Stomach smooth muscle (tissue), 2 donors: ENCODE results near the gene FANCC.
A peak's percentile ranks its signal among the peaks of the same experiment; 100 is the strongest.
"Not testable (repeated sequence)": the region's sequence is repeated elsewhere in the genome, so short reads cannot be mapped to it uniquely, and the experiment has no call there.

ENCODE experiments used
- H3K27ac ChIP-seq: one replicate; pipeline ENCODE4 v1.7.0; 2013; ENCODE audit warnings: mild to moderate bottlenecking, low read length, inconsistent platforms
- H3K27me3 ChIP-seq, 2 donors: one replicate each; pipeline ENCODE4 v1.7.0; 2013; ENCODE audit warnings: low read length in 2 of 2; ENCODE audit not compliant: insufficient read depth in 2 of 2, control insufficient read depth in 1 of 2
- H3K36me3 ChIP-seq, 2 donors: one replicate each; pipeline ENCODE4 v1.7.0; 2013; ENCODE audit warnings: low read length in 2 of 2; ENCODE audit not compliant: control insufficient read depth in 2 of 2, insufficient read depth in 2 of 2
- H3K4me1 ChIP-seq: one replicate; pipeline ENCODE4 v1.7.0; 2013; ENCODE audit warnings: low read length; ENCODE audit not compliant: control insufficient read depth, insufficient read depth
- H3K4me3 ChIP-seq, 2 donors: one replicate each; pipeline ENCODE4 v1.7.0; 2013; ENCODE audit warnings: low read length in 2 of 2
- H3K9ac ChIP-seq, 2 donors: one replicate each; pipeline ENCODE4 v1.7.0; 2013; ENCODE audit warnings: low read length in 2 of 2, mild to moderate bottlenecking in 1 of 2
- H3K9me3 ChIP-seq, 2 donors: one replicate each; pipeline ENCODE4 v1.7.0; 2013; ENCODE audit warnings: low read length in 2 of 2; ENCODE audit not compliant: control insufficient read depth in 2 of 2
- donor health status: healthy.
- donor health status: Pancreatic carcinoma.

FANCC gene

DNA sequence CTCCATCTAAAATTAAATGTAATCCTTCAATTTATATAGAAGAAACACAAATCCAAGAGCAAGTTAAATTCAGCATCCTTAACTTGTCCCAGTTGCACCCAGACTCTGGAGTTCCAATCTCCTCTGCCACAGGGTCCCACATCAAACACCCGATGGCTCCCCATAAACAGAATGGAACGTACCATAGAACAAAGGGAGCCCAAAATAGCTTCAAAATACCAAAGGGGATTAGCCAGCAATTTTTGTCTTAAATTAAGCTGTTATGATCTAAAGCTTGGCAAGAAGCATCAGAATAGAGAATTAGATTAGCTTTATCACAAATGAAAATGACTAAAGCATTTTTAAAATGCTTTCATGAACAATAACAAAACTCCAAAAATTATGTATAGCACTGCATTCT, 112.8 kb downstream of the FANCC start:
- Histone ChIP-seq H3K4me1 (no peaks in the 10 kb centered on the region), H3K4me3 (no peak overlapping the region), H3K27ac (no peak overlapping the region), H3K9ac (no peak overlapping the region), H3K36me3 (no peaks in the 10 kb centered on the region), H3K27me3 (no peaks in the 10 kb centered on the region), H3K9me3 (no peaks in the 10 kb centered on the region)

DNA sequence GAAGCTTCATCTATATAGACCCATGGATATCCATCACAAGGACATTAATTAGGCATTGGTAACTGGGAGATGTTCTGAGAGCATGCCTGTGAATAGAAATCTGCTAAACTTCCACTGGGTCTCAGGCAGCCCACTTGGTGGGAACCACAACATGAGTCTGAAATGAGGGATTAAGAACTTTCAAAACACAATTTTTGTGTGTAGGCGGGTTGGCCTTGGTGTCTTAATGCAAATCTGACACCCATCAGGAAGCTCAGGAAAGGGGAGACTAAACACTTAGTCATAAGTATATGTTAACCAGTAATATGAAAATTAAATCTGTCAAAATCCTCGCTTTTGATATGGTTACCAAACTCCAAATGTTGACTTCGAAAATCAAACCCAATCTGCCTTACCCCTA, 113.2 kb downstream of the FANCC start:
- H3K9me3 ChIP-seq: no peaks in the 10 kb centered on the region
- no peak overlapping the region for H3K4me3 ChIP-seq
- H3K9ac ChIP-seq: no peak overlapping the region
- H3K36me3 ChIP-seq: no peaks in the 10 kb centered on the region
- no peak overlapping the region for H3K27ac ChIP-seq
- no peaks in the 10 kb centered on the region for H3K4me1 ChIP-seq
- no peaks in the 10 kb centered on the region for H3K27me3 ChIP-seq

- not testable (repeated sequence) for H3K4me3 ChIP-seq, H3K27me3 ChIP-seq, H3K9me3 ChIP-seq, H3K4me1 ChIP-seq, H3K27ac ChIP-seq, H3K9ac ChIP-seq, H3K36me3 ChIP-seq
Measured at GRCh38 chr9:95203019-95203418, 114.5 kb downstream of the FANCC start.

GRCh38 chr9:95202076-95202681, 115.3 kb downstream of the FANCC start:
- Histone ChIP-seq H3K36me3 (no peaks in the 10 kb centered on the region), H3K27ac (no peak overlapping the region), H3K9ac (no peak overlapping the region), H3K27me3 (no peaks in the 10 kb centered on the region), H3K4me1 (peaks cover 13% of the 10 kb centered on the region), H3K9me3 (no peaks in the 10 kb centered on the region), H3K4me3 (no peak overlapping the region)

DNA sequence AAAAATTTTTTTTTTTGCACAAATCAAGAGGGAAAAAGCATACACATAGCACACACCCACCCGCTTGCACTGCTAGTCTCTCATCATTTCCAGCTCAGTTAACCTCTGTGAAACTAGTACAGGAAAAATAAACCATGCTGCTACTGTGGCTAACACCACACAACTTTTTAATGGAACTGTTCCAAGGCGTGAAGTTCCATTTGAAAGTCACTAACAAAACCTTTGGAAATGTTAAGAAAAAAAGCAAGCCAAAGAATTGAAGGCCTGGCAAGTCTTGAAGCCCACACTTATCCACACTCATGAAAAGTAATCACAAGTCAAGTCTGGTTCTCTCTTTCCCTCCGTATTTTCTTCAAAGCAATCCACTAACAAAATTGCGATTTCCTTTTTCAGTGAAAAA, 116.3 kb downstream of the FANCC start:
- peaks cover 13% of the 10 kb centered on the region for H3K4me1 ChIP-seq
- no peak overlapping the region for H3K27ac ChIP-seq
- no peaks in the 10 kb centered on the region for H3K27me3 ChIP-seq
- no peak overlapping the region for H3K9ac ChIP-seq
- no peaks in the 10 kb centered on the region for H3K36me3 ChIP-seq
- H3K4me3 ChIP-seq: no peak overlapping the region
- no peaks in the 10 kb centered on the region for H3K9me3 ChIP-seq

GRCh38 chr9:95197692-95198271, 119.7 kb downstream of the FANCC start:
- no peaks in the 10 kb centered on the region for H3K36me3 ChIP-seq
- H3K9me3 ChIP-seq: no peaks in the 10 kb centered on the region
- H3K27ac ChIP-seq: peak overlapping the region; percentile 18
- H3K9ac ChIP-seq: no peak overlapping the region
- peaks cover 13% of the 10 kb centered on the region for H3K4me1 ChIP-seq
- H3K27me3 ChIP-seq: no peaks in the 10 kb centered on the region
- H3K4me3 ChIP-seq: no peak overlapping the region

GRCh38 chr9:95193480-95193879, 124.0 kb downstream of the FANCC start:
- no peaks in the 10 kb centered on the region for H3K36me3 ChIP-seq
- H3K4me1 ChIP-seq: peaks cover 33% of the 10 kb centered on the region
- H3K27ac ChIP-seq: no peak overlapping the region
- H3K27me3 ChIP-seq: no peaks in the 10 kb centered on the region
- no peaks in the 10 kb centered on the region for H3K9me3 ChIP-seq
- peak overlapping the region in 1 of 2 donors; percentile 3 for H3K4me3 ChIP-seq
- no peak overlapping the region for H3K9ac ChIP-seq

DNA sequence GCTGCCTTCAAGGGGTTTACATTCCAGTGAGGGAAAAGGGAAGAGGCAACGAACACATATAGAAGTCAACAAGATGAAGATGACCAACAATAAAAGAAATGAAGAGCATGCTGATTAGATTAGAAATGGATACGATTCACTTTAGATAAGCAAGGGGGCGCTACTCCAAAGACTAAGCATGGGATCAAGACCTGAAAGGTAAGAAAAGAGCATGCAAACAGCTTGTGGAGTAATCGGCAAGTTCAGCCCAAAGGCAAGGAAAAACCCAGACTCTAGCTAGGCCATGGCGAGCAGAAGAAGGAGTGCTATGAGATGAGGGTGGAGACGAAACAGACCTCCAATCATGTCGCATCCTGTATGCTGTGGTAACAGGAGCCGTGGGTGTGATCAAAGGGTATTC, 124.4 kb downstream of the FANCC start:
- no peak overlapping the region for H3K9ac ChIP-seq
- no peak overlapping the region for H3K27ac ChIP-seq
- H3K4me1 ChIP-seq: peaks cover 33% of the 10 kb centered on the region
- no peaks in the 10 kb centered on the region for H3K27me3 ChIP-seq
- no peaks in the 10 kb centered on the region for H3K9me3 ChIP-seq
- no peaks in the 10 kb centered on the region for H3K36me3 ChIP-seq
- peak overlapping the region in 1 of 2 donors; percentile 3 for H3K4me3 ChIP-seq

GRCh38 chr9:95192631-95193030, 124.9 kb downstream of the FANCC start:
- Histone ChIP-seq H3K4me3 (no peak overlapping the region), H3K27me3 (no peaks in the 10 kb centered on the region), H3K9me3 (no peaks in the 10 kb centered on the region), H3K4me1 (peaks cover 33% of the 10 kb centered on the region), H3K27ac (no peak overlapping the region), H3K9ac (no peak overlapping the region), H3K36me3 (no peaks in the 10 kb centered on the region)

DNA sequence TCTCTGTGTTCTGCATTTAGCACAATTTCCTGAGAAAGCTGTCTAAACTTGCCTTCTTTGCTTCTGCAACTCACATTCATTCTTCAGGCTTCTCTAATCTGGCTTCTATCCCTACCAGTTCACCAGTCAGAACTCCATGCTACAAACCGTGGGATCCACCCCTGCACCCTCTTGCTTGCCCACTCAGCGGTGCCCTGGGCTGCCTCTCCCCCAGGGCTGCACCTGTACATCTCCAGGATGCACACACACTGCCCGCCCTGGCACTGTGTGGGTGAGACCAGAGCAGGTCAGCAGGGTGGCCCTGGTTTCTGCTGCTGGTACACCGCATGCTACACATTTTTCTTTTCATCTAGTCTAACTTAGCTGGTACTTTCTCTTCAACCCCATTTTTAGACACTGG, 127.1 kb downstream of the FANCC start:
- H3K36me3 ChIP-seq: no peaks in the 10 kb centered on the region
- no peak overlapping the region for H3K9ac ChIP-seq
- peak overlapping the region; percentile 73 for H3K27ac ChIP-seq
- H3K27me3 ChIP-seq: no peaks in the 10 kb centered on the region
- H3K4me1 ChIP-seq: peaks cover 34% of the 10 kb centered on the region
- H3K4me3 ChIP-seq: no peak overlapping the region
- H3K9me3 ChIP-seq: no peaks in the 10 kb centered on the region

DNA sequence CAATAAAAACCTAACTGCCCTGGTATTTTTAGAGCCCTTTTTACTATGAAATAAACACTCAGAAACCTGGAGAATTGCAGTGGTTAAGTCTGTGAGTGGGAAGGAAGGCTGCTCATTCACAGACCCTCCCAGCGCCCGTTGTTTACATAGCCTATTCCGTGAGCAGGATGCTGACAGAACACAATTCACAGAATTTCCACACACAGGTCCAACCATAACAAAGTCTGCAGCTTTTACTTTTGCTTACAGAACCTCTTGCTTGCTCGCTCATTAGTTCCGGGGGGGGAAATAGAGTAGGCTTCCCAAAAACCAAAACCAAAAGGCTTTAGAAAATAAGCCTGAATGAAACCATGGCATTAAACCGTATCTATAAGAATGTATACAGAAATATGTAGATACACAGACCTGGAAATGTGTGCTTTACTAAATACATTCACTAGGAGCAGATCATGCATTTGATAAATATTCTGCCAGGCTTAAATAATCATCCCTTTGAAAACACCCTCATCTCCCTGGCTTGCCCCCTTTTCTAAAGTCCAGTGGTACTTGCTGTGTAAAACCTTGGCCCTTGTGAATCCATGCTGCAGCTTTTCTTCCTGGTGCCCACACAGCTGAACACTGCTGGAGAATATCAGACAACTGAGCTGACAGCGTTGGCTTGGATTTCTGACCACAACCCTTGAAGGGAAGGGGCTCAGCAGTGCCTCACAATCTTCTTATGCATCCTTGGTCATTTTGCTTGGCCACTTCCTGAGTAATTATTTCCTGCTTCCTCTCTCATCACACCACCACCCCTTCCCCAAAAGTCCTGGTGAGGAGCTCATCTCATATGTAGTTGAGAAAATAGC, 128.0 kb downstream of the FANCC start:
- H3K4me1 ChIP-seq: peaks cover 34% of the 10 kb centered on the region
- peak overlapping the region; percentile 73 for H3K27ac ChIP-seq
- peak overlapping the region; percentile 39 to 52 for H3K9ac ChIP-seq
- H3K9me3 ChIP-seq: no peaks in the 10 kb centered on the region
- peak overlapping the region; percentile 51 to 59 for H3K4me3 ChIP-seq
- no peaks in the 10 kb centered on the region for H3K36me3 ChIP-seq
- no peaks in the 10 kb centered on the region for H3K27me3 ChIP-seq
